Limb (tissue), 2 donors: ENCODE data around the gene PDIA2.
A peak's percentile ranks its signal among the peaks of the same experiment; 100 is the strongest.

ENCODE experiments used
- DNase-seq, 2 donors: peaks; one replicate each; pipeline ENCODE4 v3.0.0-alpha.2; 2016; ENCODE audit errors: extremely low spot score in 2 of 2

The PDIA2 gene

GRCh38 chr16:280552-280951, 2.4 kb upstream of the PDIA2 start, which contains the start of gene ARHGDIG:
Gene ARHGDIG (plus strand): TSS chr16:280591. CDS start chr16:280681, 90 bp downstream.
- peak in 1 of 2 donors; percentile 59 for DNase-seq

GRCh38 chr16:280991-281659, 1.8 kb upstream of the PDIA2 start:
- DNase-seq, result no peak

- no peak for DNase-seq
Observed at GRCh38 chr16:281660-282255, 1.2 kb upstream of the PDIA2 start.

DNA sequence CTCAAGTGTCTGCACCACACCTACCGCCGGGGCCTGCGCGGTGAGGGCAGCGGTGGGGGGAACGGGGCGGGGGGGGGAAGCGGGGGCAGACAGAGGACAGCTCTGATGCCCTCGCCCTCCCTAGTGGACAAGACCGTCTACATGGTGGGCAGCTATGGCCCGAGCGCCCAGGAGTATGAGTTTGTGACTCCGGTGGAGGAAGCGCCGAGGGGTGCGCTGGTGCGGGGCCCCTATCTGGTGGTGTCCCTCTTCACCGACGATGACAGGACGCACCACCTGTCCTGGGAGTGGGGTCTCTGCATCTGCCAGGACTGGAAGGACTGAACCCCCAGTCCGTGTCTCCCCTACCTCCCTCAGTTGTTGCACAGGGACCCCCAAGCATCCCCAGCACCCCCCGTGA, 473 bp upstream of the PDIA2 start:
- no peak for DNase-seq

GRCh38 chr16:284204-285120, 1.5 kb downstream of the PDIA2 start:
- no peak for DNase-seq

DNA sequence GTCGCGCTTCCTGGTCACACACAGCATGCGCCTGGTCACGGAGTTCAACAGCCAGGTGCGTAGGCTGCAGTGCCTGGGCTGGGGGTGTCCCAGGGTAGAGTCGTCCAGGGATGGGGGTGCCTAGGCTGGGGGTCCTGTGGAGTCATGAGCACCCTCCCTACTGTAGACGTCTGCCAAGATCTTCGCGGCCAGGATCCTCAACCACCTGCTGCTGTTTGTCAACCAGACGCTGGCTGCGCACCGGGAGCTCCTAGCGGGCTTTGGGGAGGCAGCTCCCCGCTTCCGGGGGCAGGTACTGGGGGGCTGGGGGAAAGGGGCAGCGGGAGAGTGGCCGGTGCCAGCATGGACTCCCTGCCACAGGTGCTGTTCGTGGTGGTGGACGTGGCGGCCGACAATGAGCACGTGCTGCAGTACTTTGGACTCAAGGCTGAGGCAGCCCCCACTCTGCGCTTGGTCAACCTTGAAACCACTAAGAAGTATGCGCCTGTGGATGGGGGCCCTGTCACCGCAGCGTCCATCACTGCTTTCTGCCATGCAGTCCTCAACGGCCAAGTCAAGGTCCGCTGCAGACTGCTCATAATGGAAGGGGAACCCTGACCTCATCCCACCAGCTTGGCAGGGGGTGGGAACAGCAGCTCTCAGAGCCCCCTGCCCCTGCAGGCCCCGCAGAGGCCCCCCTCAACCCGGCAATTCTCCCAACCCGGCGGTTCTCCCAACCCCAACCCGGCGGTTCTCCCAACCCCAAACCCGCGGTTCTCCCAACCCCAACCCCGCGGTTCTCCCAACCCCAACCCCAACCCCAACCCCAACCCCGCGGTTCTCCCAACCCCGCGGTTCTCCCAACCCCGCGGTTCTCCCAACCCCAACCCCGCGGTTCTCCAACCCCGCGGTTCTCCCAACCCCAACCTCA, 2.4 kb downstream of the PDIA2 start:
- no peak for DNase-seq

GRCh38 chr16:286491-287297, 3.7 kb downstream of the PDIA2 start:
- no peak for DNase-seq

GRCh38 chr16:287298-287811, 4.4 kb downstream of the PDIA2 start:
- DNase-seq, result no peak

GRCh38 chr16:287981-288920, 5.3 kb downstream of the PDIA2 start:
- DNase-seq, result no peak

GRCh38 chr16:289395-289997, 6.5 kb downstream of the PDIA2 start:
- no peak for DNase-seq

DNA sequence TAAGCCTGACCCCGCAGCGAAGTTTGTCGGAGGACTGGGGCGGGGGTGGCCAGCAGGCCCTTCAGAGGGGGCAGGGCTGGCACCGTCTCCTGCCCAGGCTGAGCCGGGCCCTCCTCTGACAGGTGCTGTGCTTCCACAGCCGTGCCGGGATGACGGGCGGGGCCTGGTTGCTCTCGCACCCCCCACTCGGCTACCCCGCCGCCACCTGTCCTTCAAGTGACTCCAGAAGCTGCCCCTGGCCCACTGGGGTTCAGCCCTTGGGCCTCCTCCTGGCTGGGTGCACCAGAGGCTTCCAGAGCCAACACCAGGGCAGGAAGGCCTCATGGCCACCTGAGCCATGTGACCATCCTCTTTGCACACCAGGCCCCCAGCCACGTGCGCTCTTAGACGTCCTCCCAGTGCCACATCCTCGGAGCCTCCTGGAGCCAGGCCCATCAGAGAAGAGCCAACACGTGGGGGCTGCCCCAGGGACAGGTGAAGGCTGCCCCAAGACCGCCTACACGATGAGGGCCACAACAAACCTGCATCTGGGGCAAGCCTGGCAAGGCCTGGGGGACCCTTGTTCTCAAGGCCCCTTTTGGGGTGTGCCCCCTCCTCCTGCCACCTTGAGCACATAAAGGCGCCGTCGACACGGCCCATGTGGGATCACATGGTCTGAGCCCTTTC, 7.2 kb downstream of the PDIA2 start:
- no peak for DNase-seq

- DNase-seq, result no peak
Observed at GRCh38 chr16:290681-291405, 7.9 kb downstream of the PDIA2 start.

GRCh38 chr16:291539-291938, 8.6 kb downstream of the PDIA2 start:
- DNase-seq, result no peak

DNA sequence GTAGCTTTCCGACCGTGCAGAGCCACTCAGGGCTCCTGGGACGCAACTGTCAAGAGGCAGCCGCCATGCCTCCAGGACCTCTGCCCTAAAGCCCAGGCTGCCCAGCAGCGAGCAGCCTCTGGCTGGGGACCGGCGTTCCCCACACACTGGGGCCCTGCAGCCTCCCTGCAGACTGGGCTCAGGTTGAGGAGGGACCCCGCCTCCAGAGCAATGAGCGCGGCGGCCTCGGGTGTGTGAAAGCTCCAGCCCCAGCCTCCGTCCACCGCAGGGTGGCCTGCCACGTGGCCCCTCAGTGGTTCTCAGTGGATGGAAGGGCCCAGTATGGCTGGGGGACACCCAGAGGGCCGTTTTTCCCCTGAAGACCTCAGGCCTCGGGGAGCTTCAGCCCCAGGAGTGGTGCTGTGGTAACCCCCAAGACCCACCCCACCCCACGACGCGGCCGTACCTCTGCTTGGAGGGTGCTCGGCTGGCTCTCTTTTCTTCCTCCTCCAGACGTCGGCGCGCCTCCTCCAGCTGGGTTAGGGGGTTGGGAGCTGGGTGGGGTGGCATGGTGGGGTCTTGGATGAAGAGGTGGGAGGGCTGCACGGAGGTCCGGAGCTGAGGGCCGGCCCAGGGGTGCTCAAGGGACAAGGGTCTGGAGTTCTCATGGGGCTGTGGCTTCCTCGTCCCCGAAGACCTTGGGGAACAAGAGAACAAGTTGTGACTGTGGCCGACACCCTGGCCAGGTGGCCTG, 10.2 kb downstream of the PDIA2 start:
- no peak for DNase-seq

DNA sequence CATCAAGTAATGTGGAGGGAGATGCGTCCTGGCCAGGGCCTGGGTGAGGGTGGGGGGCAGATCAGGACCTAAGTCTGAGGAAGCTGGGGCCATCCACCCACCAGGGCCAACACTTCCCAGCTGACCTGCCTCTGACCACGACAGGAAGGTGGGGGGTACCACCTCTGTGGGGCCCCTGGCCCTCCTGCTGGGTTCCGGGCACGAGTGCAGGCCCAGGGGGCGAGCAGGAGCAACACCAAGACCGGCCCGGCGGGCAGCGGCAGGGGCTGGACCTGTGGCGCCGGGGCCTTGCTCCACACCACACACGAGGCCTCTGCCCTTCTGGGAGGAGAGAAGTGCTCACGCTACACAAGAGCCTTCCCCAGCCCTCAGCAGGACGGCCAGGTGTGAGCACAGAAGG, 13.3 kb downstream of the PDIA2 start:
- no peak for DNase-seq

DNA sequence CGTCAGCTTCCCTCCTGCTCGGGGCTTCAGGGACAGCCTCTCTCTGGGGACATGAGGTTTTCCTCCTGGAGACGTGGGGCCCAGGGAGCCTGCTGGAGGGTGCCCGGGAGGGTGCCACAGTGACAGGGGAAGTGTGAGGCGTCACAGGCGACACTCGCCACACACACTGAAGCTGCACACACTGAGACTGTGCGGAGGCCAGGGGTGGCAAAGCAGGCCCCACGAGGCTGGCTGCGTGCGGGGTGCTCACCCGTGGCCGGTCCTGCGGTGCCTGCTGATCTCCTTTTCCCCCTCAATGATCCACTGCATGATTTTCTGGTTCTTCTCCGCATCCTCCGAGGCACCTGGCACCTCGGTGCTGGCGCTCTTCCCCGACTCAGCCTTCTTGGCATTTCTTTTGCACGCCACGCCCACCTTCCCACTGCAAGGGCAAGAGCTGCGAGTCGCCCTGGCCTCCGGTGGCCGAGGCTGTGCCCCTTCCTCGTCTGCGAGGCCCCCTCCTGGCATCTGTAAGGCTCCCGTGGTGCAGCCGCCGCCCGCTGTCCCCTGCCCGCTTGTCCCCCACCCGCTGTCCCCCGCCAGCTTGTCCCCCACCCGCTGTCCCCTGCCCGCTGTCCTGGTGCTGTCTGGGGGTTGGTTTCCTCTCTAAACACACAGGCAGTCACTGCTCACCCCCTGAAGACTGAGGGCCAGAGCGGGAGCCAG, 14.0 kb downstream of the PDIA2 start:
- no peak for DNase-seq
